GM18517 (cell line): ENCODE results near the gene ZNF581.

ENCODE experiments used
- ATAC-seq: cut with Tn5 transposase; IDR thresholded peaks from one replicate; pipeline ENCODE4 v1.9.1; 2021; ENCODE audit warnings: mild to moderate bottlenecking, moderate library complexity; ENCODE audit not compliant: unreplicated experiment

ZNF581 gene

GRCh38 chr19:55643003-55643886 is at the start of gene ZNF581:
Gene ZNF581, plus strand, starts transcription at chr19:55643649. Its CDS starts 923 bp downstream, at chr19:55644572.
- no peak for ATAC-seq

GRCh38 chr19:55594996-55595545 is 48.4 kb upstream of the ZNF581 start:
- ATAC-seq, result no peak

GRCh38 chr19:55596304-55596703 is 47.1 kb upstream of the ZNF581 start:
- no peak for ATAC-seq

- ATAC-seq, result no peak
Measured at GRCh38 chr19:55597501-55597921, 45.9 kb upstream of the ZNF581 start.

- ATAC-seq, result no peak
Measured at GRCh38 chr19:55598034-55598433, 45.4 kb upstream of the ZNF581 start.

GRCh38 chr19:55598719-55599467 is 44.6 kb upstream of the ZNF581 start:
- ATAC-seq, result peak; percentile 45

GRCh38 chr19:55599468-55599841 is 44.0 kb upstream of the ZNF581 start, which contains the start of gene FIZ1:
Gene FIZ1, minus strand, starts transcription at chr19:55599517. Its CDS starts 1,652 bp downstream, at chr19:55597865.
- ATAC-seq, result peak; percentile 45

- peak; percentile 45 for ATAC-seq
Measured at GRCh38 chr19:55599842-55600661, 43.4 kb upstream of the ZNF581 start, which contains the start of gene ZNF524. Gene ZNF524, plus strand, starts transcription at chr19:55600288. Its CDS starts 1,825 bp downstream, at chr19:55602113.

GRCh38 chr19:55600662-55601028 is 42.8 kb upstream of the ZNF581 start:
- no peak for ATAC-seq

GRCh38 chr19:55601084-55601483 is 42.4 kb upstream of the ZNF581 start:
- ATAC-seq, result no peak

GRCh38 chr19:55602104-55603001 is 41.1 kb upstream of the ZNF581 start:
- ATAC-seq, result no peak

- no peak for ATAC-seq
Measured at GRCh38 chr19:55603115-55603514, 40.3 kb upstream of the ZNF581 start.

GRCh38 chr19:55603581-55604292 is 39.7 kb upstream of the ZNF581 start:
- ATAC-seq, result no peak

GRCh38 chr19:55605207-55605636 is 38.2 kb upstream of the ZNF581 start:
- ATAC-seq, result peak; percentile 56

GRCh38 chr19:55605637-55606470 is 37.6 kb upstream of the ZNF581 start, which contains the start of gene ZNF865:
Gene ZNF865, plus strand, starts transcription at chr19:55605647. Its CDS starts 7,972 bp downstream, at chr19:55613619.
- no peak for ATAC-seq

- no peak for ATAC-seq
Measured at GRCh38 chr19:55606471-55606787, 37.0 kb upstream of the ZNF581 start.

GRCh38 chr19:55606817-55607216 is 36.6 kb upstream of the ZNF581 start:
- no peak for ATAC-seq

- no peak for ATAC-seq
Measured at GRCh38 chr19:55609326-55609725, 34.1 kb upstream of the ZNF581 start.
